HG03097 (cell line): ENCODE results near the gene NBPF10.
"Not testable (repeated sequence)": the region's sequence is repeated elsewhere in the genome, so short reads cannot be mapped to it uniquely, and the experiment has no call there.

ENCODE experiments used
- ATAC-seq: cut with Tn5 transposase; IDR thresholded peaks from one replicate; pipeline ENCODE4 v1.9.1; 2021; ENCODE audit not compliant: unreplicated experiment, low FRiP score

The NBPF10 gene, protein sequence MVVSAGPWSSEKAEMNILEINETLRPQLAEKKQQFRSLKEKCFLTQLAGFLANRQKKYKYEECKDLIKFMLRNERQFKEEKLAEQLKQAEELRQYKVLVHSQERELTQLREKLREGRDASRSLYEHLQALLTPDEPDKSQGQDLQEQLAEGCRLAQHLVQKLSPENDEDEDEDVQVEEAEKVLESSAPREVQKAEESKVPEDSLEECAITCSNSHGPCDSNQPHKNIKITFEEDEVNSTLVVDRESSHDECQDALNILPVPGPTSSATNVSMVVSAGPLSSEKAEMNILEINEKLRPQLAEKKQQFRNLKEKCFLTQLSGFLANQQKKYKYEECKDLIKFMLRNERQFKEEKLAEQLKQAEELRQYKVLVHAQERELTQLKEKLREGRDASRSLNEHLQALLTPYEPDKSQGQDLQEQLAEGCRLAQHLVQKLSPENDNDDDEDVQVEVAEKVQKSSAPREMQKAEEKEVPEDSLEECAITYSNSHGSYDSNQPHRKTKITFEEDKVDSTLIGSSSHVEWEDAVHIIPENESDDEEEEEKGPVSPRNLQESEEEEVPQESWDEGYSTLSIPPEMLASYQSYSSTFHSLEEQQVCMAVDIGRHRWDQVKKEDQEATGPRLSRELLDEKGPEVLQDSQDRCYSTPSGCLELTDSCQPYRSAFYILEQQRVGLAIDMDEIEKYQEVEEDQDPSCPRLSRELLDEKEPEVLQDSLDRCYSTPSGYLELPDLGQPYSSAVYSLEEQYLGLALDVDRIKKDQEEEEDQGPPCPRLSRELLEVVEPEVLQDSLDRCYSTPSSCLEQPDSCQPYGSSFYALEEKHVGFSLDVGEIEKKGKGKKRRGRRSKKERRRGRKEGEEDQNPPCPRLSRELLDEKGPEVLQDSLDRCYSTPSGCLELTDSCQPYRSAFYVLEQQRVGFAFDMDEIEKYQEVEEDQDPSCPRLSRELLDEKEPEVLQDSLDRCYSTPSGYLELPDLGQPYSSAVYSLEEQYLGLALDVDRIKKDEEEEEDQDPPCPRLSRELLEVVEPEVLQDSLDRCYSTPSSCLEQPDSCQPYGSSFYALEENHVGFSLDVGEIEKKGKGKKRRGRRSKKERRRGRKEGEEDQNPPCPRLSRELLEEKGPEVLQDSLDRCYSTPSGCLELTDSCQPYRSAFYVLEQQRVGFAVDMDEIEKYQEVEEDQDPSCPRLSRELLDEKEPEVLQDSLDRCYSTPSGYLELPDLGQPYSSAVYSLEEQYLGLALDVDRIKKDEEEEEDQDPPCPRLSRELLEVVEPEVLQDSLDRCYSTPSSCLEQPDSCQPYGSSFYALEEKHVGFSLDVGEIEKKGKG (N-terminal part only)

DNA sequence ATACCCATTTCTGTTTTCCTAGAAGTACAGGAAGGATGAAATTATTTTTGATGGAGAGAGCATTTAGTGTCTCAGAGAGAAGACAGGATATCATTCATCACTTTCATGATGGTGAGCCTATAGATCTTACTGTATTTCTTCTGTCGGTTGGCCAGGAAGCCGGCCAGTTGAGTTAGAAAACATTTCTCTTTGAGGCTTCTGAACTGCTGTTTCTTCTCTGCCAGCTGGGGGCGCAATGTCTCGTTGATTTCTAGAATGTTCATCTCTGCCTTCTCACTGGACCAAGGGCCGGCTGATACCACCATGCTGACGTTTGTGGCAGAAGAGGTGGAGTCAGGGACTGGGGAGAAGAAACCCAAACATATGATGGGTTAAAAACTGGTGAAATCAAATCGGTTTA, at the start of gene NBPF10:
Gene NBPF10 (minus strand): TSS at position 340 of the 400 bp plus-strand sequence. CDS start 35 bp downstream, at position 305.
- ATAC-seq = not testable (repeated sequence)

DNA sequence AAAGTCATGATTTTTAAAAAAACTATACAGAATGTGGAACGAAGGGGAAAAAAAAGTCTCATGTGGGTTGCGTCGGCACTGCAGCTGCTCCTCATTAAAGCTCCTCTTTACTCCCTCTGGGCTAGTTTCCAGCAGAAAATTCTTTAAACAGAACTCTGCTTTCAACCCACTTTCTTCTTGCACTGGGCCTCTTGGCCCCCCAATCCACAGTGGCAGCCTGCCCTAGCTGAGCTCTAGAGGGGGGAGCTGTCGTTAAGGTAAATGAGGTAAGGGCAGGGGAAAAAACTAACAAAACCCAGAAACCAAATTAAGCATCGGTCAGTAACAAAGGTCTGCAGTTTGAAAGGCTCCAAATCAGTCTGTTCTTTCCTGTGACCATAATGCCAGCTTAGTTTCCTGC, 29.9 kb upstream of the NBPF10 start:
- ATAC-seq = not testable (repeated sequence)

DNA sequence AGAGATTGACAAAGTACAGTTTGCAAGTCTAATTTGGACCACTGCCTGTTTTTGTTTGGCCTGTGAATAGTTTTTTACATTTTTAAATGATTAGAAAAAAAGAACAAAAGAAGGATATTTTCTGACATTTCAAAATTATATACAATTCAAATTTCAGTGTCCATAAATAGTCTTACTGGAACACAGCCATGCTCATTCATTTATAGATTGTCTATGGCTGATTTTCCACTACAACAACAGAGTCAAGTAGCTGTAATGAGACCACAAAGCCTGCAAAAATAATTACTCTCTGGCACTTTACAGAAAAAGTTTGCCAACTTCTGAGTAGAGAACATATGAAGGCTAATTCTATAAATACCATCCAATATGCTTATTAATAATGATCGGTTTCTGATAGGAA, 23.1 kb upstream of the NBPF10 start:
- ATAC-seq = not testable (repeated sequence)

DNA sequence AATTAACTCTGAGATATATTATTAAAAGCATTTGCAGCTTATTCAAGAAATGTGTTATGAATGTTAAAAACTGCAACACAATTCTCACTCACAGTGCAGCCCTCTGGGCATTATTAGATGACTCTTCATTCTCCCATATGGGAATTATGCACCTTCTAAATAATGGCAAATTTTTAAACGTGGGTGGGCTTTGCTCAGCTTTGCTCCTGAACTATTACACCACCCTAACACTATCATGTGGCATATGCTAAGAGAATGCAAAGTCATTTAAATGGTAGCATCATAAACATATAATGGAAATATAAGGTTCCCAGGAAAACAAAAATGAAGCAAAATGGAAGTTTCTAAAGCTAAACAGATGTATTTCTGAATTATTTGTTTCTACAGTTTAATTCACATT, 22.7 kb upstream of the NBPF10 start:
- not testable (repeated sequence) for ATAC-seq
